UCSD-AML1 (cell line): ENCODE data around the gene PNPLA6.
"Not testable (repeated sequence)": the region's sequence is repeated elsewhere in the genome, so short reads cannot be mapped to it uniquely, and the experiment has no call there.

ENCODE experiments used
- DNase-seq: peaks from one replicate; lab custom pipeline; 2025; ENCODE audit not compliant: unreplicated experiment; lab: John Stamatoyannopoulos, UW

The PNPLA6 gene

DNA sequence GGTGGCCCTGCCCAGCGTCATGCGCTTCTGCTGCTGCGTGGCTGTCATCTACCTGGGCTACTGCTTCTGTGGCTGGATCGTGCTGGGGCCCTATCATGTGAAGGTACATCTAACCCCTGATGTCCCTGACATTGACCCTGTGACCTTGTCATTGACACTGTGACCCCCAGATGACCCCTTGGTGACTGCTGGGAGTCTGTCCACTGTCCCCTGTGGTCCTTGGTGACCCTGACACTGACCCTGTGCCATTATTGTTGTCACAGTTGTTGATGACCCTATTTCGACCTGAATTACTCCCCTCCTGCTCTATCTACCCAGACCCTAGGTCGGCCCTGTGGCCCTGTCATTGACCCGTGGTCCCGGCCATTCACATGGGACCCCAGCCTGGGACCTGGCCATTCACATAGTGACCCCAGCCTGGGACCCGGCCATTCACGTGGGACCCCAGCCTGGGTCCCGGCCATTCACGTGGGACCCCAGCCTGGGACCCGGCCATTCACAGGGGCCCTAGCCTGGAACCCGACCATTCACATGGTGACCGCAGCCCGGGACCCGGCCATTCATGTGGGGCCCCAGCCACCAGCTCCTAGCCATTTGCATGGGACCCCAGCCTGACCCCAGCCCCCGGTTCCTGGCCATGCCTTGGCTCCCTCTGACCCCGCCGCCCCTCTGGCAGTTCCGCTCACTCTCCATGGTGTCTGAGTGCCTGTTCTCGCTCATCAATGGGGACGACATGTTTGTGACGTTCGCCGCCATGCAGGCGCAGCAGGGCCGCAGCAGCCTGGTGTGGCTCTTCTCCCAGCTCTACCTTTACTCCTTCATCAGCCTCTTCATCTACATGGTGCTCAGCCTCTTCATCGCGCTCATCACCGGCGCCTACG, 5.7 kb upstream of the PNPLA6 start:
- no peak for DNase-seq

DNA sequence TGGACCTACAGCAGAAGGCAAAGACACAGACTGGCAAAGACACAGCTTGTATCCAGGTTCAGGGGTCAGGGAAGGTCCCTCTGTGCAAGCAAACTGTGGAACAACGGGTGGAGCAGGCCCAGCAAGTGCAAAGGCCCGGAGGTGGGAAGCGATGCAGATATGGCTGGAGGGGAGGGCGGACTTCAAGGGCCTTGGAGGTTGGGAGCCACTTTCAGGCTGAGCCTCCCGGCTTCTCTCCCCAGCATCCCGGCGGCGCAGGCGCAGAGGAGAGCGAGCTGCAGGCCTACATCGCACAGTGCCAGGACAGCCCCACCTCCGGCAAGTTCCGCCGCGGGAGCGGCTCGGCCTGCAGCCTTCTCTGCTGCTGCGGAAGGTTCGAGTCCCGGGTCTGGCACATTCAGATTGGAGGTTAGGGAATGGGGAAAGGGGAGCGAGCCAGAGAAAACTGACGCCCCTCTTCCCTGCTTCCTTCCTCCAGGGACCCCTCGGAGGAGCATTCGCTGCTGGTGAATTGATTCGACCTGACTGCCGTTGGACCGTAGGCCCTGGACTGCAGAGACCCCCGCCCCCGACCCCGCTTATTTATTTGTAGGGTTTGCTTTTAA, 2.1 kb upstream of the PNPLA6 start:
- no peak for DNase-seq

DNA sequence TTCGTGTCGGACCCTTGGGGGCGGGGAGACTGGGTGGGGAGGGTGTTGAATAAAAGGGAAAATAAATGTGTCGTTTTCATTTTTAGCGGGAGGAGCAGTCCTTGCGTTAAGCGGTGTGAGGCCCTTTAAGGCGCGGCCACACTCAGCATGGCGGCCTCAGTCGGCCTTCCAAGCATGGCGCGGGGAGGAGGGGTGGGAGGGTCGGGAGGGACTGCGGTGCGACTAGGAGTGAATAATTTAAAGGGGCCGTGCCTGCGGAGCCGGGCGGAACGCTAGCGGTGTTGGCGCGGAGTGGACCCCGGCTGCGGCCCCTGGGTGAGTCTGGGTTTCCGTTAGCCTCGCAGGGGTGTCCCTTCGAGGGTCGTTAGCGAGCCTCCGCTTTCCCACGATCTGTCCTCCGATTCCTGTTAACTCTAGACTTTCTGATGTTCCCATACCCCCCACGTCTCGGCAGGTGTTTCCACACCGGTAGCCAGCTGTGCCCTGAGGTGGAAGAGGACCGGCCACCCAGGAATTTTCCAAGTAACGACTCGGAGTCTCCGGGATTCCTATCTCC, 1.5 kb upstream of the PNPLA6 start:
- peak; percentile 56 for DNase-seq

DNA sequence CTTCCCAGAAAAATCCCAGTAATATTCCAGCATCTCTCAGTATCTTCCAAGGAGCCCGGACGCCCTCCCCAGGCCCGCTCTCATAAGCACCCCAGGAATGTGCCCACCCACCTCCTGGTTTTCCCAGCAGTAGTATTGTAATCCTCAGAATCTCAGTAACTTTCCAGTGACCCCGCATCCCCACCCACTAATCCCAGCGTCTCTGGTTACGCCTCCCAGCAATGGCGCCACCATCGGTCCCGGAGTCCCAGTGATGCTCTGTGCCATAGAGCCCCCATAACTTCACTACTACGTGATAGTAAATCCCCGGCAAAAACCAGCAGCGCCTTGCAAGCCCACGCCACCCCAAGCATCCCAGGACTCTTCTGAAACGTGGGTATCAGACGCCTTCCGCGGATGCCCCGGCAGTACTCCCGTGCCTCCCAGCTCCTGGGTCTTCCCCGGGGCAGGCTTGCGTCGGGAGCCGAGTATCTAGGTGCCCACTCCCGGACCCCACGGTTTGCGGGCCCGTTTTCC, 928 bp upstream of the PNPLA6 start:
- peak; percentile 45 for DNase-seq

DNA sequence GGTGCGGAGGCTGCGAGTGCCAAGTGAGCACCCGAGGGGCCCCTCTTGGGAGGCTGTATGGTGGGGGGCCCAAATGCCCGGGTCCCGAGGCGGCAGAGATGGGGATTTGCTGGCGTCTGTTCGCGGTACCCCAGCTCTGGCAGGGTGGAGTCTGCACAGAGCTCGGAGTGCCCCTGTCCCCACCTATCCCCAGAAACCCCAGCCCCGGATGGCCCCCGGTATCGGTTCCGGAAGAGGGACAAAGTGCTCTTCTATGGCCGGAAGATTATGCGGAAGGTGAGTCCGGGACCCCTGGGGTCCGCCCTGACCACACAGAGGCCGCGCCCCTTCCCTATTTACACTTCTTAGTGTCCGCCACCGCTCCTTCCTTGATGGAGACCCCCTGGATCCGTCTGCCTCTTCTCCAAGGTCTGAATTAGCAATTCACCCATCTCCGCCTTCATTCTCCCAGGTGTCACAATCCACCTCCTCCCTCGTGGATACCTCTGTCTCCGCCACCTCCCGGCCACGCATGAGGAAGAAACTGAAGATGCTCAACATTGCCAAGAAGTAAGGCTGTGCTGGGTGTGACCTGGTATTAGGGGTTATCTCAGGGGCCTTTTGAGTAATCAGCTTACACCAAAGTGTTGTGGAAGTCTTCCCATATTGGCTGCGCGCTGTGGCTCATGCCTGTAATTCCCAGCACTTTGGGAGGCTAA, 630 bp downstream of the PNPLA6 start:
- no peak for DNase-seq

DNA sequence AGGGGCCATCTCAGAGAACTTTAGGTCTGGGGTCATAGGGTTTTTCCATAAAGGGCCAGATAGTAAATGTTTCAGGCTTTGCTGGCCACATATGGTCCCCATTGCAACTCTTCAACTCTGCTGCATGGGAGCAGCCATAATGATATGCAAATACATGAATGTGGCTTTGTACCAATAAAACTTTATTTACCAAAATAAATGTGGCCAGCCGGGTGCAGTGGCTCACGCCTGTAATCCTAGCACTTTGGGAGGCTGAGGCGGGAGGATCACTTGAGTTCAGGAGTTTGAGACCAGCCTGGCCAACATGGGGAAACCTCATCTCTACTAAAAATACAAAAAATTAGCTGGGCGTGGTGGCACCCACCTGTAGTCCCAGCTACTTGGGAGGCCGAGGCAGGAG, 3.5 kb downstream of the PNPLA6 start:
- DNase-seq: not testable (repeated sequence)

DNA sequence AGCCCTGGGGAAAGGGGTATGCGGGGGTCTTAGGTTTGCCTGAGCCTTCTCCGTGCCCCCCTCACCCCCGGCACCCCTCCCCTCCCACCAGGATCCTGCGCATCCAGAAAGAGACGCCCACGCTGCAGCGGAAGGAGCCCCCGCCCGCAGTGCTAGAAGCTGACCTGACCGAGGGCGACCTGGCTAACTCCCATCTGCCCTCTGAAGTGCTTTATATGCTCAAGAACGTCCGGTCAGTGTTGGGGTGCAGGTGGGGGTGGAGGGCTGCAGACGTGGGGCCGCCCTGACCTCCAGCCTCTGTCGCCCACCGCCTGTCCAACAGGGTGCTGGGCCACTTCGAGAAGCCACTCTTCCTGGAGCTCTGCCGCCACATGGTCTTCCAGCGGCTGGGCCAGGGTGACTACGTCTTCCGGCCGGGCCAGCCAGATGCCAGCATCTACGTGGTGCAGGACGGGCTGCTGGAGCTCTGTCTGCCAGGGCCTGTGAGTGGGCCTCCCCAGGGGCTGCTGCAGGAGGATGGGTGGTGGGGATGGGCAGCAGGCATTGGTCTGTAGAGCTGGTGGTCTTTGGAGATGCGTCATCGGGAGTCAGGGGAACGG, 4.4 kb downstream of the PNPLA6 start:
- no peak for DNase-seq

DNA sequence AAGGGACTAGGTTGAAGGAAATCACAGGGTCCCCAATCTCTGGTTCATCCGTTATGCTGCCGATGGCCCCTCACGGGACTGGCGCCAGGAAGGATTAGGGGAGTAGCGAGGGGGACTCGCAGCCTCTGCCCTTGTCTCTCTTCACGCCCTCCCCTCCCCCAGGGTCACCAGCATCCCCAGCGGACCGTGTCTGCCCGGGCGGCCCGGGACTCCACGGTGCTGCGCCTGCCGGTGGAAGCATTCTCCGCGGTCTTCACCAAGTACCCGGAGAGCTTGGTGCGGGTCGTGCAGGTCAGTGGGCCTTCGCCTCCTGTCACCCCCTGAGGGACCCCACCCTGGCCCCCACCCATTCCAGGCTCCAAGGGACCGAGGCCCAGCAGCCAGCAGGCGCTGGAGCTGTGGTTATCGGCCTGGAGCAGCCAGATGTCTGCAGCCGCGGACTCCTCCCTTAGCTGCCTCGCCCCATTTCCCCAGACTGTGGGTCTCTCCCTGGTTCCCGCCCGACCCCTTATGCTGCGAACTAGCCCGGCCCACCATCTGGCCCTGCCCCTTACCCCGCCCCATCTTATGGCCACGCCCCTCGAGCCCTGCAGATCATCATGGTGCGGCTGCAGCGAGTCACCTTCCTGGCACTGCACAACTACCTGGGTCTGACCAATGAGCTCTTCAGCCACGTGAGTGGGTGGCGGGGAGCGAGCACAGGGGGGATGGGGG, 5.4 kb downstream of the PNPLA6 start:
- DNase-seq: no peak

DNA sequence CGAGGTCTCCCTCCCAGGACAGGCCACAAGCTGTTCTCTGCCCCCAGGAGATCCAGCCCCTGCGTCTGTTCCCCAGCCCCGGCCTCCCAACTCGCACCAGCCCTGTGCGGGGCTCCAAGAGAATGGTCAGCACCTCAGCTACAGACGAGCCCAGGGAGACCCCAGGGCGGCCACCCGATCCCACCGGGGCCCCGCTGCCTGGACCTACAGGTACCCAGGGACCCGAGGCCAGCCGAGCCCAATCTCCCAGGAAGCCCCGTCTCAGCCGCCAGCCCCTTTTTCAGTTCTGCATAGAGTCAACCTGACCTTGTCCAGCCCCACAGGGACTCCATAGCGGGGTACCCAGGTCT, 5.9 kb downstream of the PNPLA6 start:
- DNase-seq: no peak

DNA sequence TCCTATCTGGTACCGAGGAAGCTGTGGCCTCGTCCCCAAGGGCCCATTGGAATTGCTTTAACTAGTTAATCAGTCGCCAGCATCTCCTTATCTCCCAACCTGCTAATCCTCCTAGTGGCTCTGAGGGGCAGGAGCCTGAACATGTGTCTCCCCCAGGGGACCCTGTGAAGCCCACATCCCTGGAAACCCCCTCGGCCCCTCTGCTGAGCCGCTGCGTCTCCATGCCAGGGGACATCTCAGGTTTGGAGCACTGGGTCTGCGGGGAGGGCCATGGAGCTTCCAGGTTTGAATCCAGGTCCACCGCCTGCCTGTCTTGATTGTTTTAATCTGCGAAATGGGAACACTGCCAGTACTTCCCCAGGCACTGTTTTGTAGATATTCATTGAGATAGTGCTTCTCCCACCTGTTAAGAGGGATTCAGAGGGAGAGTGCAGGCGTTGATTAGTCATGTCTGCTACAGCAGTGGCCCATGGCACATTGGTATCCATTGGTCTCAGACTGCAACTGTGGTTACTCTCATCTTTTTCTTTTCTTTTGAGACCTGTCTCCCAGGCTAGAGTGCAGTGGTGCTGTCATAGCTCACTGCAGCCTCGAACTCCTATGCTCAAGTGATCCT, 6.4 kb downstream of the PNPLA6 start:
- DNase-seq: no peak

DNA sequence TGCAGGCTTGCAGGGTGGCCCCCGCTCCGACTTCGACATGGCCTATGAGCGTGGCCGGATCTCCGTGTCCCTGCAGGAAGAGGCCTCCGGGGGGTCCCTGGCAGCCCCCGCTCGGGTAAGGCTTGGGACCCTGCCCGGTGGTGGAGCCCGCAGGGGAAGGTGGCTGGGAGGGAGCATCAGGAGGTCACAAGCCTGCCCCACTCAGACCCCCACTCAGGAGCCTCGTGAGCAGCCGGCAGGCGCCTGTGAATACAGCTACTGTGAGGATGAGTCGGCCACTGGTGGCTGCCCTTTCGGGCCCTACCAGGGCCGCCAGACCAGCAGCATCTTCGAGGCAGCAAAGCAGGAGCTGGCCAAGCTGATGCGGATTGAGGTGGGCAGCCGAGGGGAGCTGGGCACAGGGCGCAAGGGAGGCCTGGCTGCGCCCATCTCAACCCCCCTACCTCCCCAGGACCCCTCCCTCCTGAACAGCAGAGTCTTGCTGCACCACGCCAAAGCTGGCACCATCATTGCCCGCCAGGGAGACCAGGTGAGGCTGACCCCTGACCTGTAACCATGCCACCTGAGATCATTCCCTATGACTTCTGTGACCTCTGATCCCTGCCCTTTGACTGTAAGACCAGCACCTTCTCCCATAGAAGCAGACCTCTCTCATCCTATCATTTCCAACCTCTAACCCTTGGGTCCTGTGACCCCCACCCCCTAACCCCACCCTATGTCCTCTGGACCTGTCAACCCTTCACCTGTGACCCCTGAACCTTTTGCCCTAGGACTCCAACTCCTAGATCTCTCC, 7.2 kb downstream of the PNPLA6 start:
- no peak for DNase-seq

DNA sequence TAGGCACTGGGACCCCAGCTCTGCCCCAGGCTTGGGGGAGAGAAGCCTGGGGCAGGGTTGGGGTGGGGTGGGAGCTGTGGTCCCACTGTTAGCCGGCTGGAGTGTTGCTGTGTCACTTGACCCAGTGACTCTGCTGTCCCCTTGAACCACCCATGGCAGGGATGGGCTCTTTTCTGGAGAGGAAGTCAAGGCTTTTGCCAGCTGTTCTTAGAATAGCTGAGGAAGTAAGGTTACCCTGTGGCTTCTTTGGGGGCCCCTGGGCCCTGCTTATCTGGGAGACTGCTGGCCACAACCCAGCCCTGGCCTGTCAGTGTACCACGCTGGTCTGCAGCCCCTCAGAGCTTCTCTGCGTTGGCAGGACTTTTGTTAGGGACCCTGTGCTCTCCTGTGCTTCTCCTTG, 9.1 kb downstream of the PNPLA6 start:
- DNase-seq: peak; percentile 64

DNA sequence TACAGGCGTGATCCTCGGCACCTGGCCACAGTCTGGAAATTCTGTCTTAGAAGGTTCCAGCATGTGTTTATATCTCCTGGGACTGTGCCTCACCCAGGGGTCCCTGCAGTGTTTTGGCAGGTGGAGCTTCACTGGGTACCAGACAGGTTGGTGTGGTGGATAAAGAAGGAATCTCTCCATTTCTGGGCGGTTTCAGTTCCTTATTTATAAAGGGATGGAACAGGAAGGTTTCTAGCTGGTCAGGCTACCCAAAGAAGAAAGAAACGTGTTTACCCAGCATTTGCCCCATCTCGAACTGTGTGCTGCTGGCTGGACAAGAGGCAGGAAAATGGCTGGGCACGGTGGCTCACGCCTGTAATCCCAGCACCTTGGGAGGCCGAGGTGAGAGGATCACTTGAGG, 9.8 kb downstream of the PNPLA6 start:
- no peak for DNase-seq

DNA sequence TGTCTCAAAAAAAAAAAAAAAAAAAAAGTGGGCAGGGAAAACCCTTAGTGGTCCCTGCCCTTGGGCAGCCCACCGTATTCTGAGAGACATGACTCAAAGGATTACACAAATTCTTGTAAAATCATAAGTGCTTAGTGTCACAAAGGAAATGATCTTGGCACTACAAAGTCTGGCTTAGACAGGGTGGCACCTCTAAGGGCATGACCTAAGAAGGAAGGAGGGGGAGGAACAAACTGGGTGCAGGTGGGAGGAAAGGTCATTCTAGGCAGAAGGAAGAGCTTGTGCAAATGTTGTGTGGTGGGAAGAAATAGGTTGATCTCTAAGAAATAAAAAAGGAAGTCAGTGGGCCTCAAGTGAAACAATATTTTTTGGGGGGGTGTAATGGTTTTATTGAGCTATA, 10.4 kb downstream of the PNPLA6 start:
- DNase-seq: no peak

DNA sequence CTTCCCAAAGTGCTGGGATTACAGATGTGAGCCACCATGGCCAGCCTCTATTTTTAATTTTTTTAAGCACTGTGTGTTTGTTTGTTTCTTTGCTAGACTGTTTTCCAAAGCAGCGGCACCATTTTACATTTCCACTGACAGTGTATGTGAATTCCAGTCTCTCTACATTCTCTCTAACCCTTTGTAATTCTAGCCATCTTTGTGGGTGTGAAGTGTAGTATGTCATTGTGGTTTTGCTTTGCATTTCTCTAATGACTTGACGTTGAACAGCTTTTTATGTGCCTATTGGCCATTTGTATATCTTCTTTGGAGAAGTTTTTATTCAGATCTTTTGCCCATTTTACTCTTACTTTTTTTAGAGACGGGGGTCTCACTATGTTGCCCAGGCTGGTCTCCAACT, 11.6 kb downstream of the PNPLA6 start:
- DNase-seq: no peak

DNA sequence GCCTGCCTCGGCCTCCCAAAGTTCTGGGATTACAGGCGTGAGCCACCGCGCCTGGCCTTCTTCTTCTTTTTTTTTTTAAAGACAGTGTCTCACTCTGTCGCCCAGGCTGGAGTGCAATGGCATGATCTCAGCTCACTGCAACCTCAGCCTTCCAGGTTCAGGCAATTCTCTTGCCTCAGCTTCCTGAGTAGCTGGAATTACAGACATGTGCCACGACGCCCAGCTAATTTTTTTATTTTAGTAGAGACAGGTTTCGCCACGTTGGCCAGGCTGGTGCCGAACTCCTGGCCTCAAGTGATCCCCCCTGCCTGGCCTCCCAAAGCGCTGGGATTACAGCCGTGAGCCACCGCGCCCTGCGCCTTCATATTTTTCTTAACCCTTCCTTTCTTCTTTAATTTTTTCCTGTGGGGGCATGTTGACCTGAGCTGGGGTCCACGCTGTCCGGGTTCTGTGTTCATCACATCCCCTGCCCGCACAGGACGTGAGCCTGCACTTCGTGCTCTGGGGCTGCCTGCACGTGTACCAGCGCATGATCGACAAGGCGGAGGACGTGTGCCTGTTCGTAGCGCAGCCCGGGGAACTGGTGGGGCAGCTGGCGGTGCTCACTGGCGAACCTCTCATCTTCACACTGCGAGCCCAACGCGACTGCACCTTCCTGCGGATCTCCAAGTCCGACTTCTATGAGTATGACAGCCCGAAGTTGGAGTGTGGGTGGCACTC, 14.1 kb downstream of the PNPLA6 start:
- DNase-seq: no peak

DNA sequence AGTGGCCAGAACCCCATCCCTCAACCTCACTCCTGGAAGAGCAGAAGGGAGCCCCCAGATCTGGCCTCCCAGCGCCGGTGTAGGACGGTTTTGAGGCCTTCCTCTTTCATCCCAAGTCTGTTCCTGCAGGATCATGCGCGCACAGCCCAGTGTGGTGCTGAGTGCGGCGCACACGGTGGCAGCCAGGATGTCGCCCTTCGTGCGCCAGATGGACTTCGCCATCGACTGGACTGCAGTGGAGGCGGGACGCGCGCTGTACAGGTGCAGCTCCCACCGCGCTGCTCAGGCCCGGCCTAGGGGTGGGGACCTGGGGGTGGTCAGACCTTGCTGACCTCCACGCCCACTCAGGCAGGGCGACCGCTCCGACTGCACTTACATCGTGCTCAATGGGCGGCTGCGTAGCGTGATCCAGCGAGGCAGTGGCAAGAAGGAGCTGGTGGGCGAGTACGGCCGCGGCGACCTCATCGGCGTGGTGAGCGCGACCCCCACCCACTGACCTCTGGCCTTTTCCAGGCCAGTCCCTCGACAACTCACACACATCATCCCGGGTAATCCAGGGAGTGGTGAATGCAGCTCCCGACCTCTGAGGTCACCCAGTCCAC, 14.8 kb downstream of the PNPLA6 start:
- no peak for DNase-seq

DNA sequence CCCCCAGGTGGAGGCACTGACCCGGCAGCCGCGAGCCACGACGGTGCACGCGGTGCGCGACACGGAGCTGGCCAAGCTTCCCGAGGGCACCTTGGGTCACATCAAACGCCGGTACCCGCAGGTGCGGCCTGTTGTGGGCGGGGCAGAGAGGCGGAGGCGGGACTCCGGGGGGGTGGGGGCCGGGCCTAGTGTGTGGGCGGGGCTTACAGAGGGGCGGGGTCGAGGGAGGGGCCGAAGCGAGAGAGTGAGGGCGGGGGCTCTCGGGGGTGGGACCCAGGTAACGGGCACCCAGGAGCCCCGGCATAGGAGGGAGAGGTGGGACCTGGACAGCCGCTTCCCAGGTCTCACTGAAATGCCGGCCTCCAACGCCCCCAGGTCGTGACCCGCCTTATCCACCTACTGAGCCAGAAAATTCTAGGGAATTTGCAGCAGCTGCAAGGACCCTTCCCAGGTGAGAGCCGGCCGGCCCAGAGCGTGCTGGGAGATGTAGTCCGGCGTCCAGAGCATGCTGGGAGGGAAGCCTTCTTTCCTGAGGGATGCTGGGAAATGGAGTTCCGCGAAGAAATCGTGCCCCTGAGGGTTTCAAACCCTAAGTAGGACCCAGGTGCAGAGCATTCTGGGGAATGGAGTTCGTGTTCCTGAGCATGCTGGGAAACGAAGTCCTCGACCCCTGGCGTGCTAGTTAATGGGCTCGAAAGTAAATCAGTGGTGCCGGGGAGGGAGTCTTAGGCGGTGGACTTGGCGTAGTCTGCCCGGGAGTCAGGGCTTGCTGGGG, 15.7 kb downstream of the PNPLA6 start:
- DNase-seq: no peak
